Endothelial cell of umbilical vein (primary cell): ENCODE results near the gene LMF1. TPM values are rescaled to one million over a fixed set of nuclear protein-coding genes. Genes with fewer than 3 reads are reported as not detected.

Source experiments
- BruUV-seq: library from RNA; stranded (reverse); fragments of 400-500 nt; replicated peaks from 2 replicates; lab custom pipeline; 2021; lab: Mats Ljungman, UMichigan
- CTCF ChIA-PET: fragments of 300-600, 350-600 bp; sonication (Branson Sonifier 250); formaldehyde crosslinking; loops from one replicate; lab custom pipeline; 2021; ENCODE audit warnings: antibody characterized with exemption, inconsistent platforms; lab: Charles Lee
- POLR2A ChIA-PET: fragments of 300-600, 350-600 bp; sonication (Branson Sonifier 250); formaldehyde crosslinking; loops from one replicate; lab custom pipeline; 2021; ENCODE audit warnings: antibody characterized with exemption, inconsistent platforms; lab: Charles Lee
- DNase-seq: peaks from one replicate; pipeline ENCODE4 v3.0.0-alpha.2; 2011; ENCODE audit warnings: low read depth, low spot score
- FAIRE-seq: peaks from 2 replicates; lab custom pipeline; 2011; peaks lifted over from hg19 to GRCh38; lab: Jason Lieb, UNC
- H2AFZ ChIP-seq: 2 replicates; pipeline ENCODE4 v1.6.0; 2012; ENCODE audit warnings: low read depth, low read length, control low read depth, inconsistent platforms
- H3K27ac ChIP-seq: 2 replicates; pipeline ENCODE4 v1.5.1; 2011; ENCODE audit warnings: low read depth, mild to moderate bottlenecking, control low read depth, low read length, moderate library complexity; ENCODE audit not compliant: insufficient read depth
- H3K27me3 ChIP-seq, 2 experiments: 2 replicates each; pipeline versions ENCODE4 v1.6.0 to v1.6.1; 2011; ENCODE audit warnings: low read length in 2 of 2, mixed read lengths in 1 of 2; ENCODE audit not compliant: control insufficient read depth in 2 of 2, insufficient read depth in 2 of 2
- H3K36me3 ChIP-seq, 2 experiments: 2 replicates in 1 of 2; 3 replicates in 1 of 2; pipeline ENCODE4 v1.5.1; 2011; ENCODE audit warnings: low read length in 2 of 2, mild to moderate bottlenecking in 1 of 2, moderate library complexity in 1 of 2; ENCODE audit not compliant: control insufficient read depth in 2 of 2, insufficient read depth in 2 of 2; ENCODE audit errors: extremely low read depth in 1 of 2
- H3K4me1 ChIP-seq: 3 replicates; pipeline ENCODE4 v1.5.1; 2011; ENCODE audit warnings: mild to moderate bottlenecking, low read length; ENCODE audit not compliant: control insufficient read depth, insufficient read depth; ENCODE audit errors: extremely low read depth
- H3K4me2 ChIP-seq: 2 replicates; pipeline ENCODE4 v1.6.1; 2011; ENCODE audit warnings: low read length, control low read depth, mixed read lengths; ENCODE audit not compliant: insufficient read depth
- H3K4me3 ChIP-seq, 3 experiments: fragments of 200-600 bp in 1 of 3; sonication (generic), shearing (Covaris generic) in 1 of 3; replicated peaks in 1 of 3; 2 replicates each; pipeline ENCODE4 v1.5.1; 2011 to 2016; ENCODE audit warnings: control low read depth in 3 of 3, low read length in 3 of 3, mild to moderate bottlenecking in 2 of 3, inconsistent platforms in 1 of 3, low read depth in 1 of 3, moderate library complexity in 1 of 3; ENCODE audit not compliant: insufficient read depth in 1 of 3
- H3K79me2 ChIP-seq: 2 replicates; pipeline ENCODE4 v1.6.0; 2012; ENCODE audit warnings: low read length, inconsistent platforms; ENCODE audit not compliant: control insufficient read depth, insufficient read depth
- H3K9ac ChIP-seq: replicated peaks from 2 replicates; pipeline ENCODE3; 2011; ENCODE audit warnings: low read length, control low read depth; ENCODE audit not compliant: insufficient read depth; ENCODE audit errors: extremely low read depth
- H3K9me1 ChIP-seq: replicated peaks from 3 replicates; pipeline ENCODE4 v1.6.0; 2011; ENCODE audit warnings: mild to moderate bottlenecking, low read length; ENCODE audit not compliant: control insufficient read depth, insufficient read depth; ENCODE audit errors: extremely low read depth
- H3K9me3 ChIP-seq: replicated peaks from 2 replicates; pipeline ENCODE4 v1.5.1; 2012; ENCODE audit warnings: low read length, inconsistent platforms; ENCODE audit not compliant: control insufficient read depth, insufficient read depth
- H4K20me1 ChIP-seq: replicated peaks from 2 replicates; pipeline ENCODE3; 2011; ENCODE audit warnings: mild to moderate bottlenecking, low read length; ENCODE audit not compliant: control insufficient read depth, insufficient read depth; ENCODE audit errors: extremely low read depth
- EZH2 ChIP-seq: IDR thresholded peaks from 2 replicates; pipeline ENCODE4 v1.6.1; 2012; ENCODE audit warnings: borderline replicate concordance, low read depth, mild to moderate bottlenecking, moderate library complexity, low read length, inconsistent platforms; ENCODE audit not compliant: severe bottlenecking
- FOS ChIP-seq: IDR thresholded peaks from 2 replicates; pipeline ENCODE4 v1.6.1; 2011; ENCODE audit warnings: mild to moderate bottlenecking, low read length, moderate library complexity, borderline replicate concordance; ENCODE audit not compliant: insufficient read depth
- GATA2 ChIP-seq: IDR thresholded peaks from 2 replicates; pipeline ENCODE4 v1.7.0; 2011; ENCODE audit warnings: low read depth, mild to moderate bottlenecking, moderate library complexity, mixed read lengths, low read length; ENCODE audit not compliant: insufficient read length, insufficient read depth
- JUN ChIP-seq: IDR thresholded peaks from 2 replicates; pipeline ENCODE4 v1.6.1; 2011; ENCODE audit warnings: borderline replicate concordance, low read depth; ENCODE audit not compliant: insufficient read length, insufficient read depth
- MYC ChIP-seq: IDR thresholded peaks from one replicate; pipeline ENCODE4 v1.6.1; 2011; ENCODE audit warnings: mild to moderate bottlenecking, low read depth, low read length
- POLR2A ChIP-seq: IDR thresholded peaks from 2 replicates; pipeline ENCODE4 v1.6.1; 2012; ENCODE audit warnings: low read depth, mild to moderate bottlenecking, control low read depth, low read length
- POLR2AphosphoS5 ChIP-seq: IDR thresholded peaks from 2 replicates; pipeline ENCODE4 v1.6.1; 2012; ENCODE audit warnings: low read depth, mild to moderate bottlenecking, control low read depth, low read length, moderate library complexity; ENCODE audit not compliant: insufficient read depth
- dilution Hi-C: fragments of 300-500 bp; cut with MboI; formaldehyde crosslinking; loops from one replicate; pipeline ENCODE4 v1.15.0; 2019; ENCODE audit warnings: low sequenced_read_pairs; ENCODE audit not compliant: extremely low pct_ligation_motif_present
- intact Hi-C: fragments of 100-400 bp; cut with micrococcal nuclease; formaldehyde crosslinking; loops from one replicate; pipeline ENCODE4 v1.10.0; 2022
- polyA plus RNA-seq, 4 experiments: library from polyadenylated mRNA; depleted of rRNA in 3 of 4; stranded (reverse) in 3 of 4; unstranded in 1 of 4; fragments of >200 nt; gene quantifications; 2 replicates each; pipeline versions ENCODE4 v1.2.1 to v1.2.3, GENCODE V29; 2011 to 2012; ENCODE audit warnings: missing spikeins in 1 of 4
- total RNA-seq: library from RNA; stranded (reverse); gene quantifications from 2 replicates; pipeline ENCODE4 v1.2.3, GENCODE V29; 2021
- TF ChIP-seq, protein P1 (sequence below): IDR thresholded peaks from 2 replicates; pipeline ENCODE4 v1.6.1; 2011; ENCODE audit not compliant: insufficient read depth, insufficient read length
- TF ChIP-seq, protein P2 (sequence below), 2 donors: IDR thresholded peaks; 1 replicate in 1 of 2; 2 replicates in 1 of 2; pipeline ENCODE4 v1.5.1; 2011; ENCODE audit warnings: low read length in 2 of 2, mild to moderate bottlenecking in 2 of 2, moderate library complexity in 2 of 2, control low read depth in 1 of 2, inconsistent platforms in 1 of 2, low read depth in 1 of 2; ENCODE audit not compliant: insufficient read depth in 1 of 2; ENCODE audit errors: extremely low read depth in 1 of 2

LMF1 gene
- total and polyA plus RNA-seq, 2 donors (not counting 3 experiments of a cell fraction or from before 2014, with no cell fraction given), result 17.8 TPM

- H3K27ac ChIP-seq, result no peak overlapping the region
- ChIA-PET CTCF (no interaction called here), POLR2A (no interaction called here)
- no peak for TF ChIP-seq FOS
- TF ChIP-seq EZH2, result no peak
- TF ChIP-seq, protein P1, sequence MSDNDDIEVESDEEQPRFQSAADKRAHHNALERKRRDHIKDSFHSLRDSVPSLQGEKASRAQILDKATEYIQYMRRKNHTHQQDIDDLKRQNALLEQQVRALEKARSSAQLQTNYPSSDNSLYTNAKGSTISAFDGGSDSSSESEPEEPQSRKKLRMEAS, result no peak
- TF ChIP-seq JUN, result no peak
- TF ChIP-seq GATA2, result no peak
- no peak for TF ChIP-seq POLR2AphosphoS5
- no peak for TF ChIP-seq POLR2A
- no peak for TF ChIP-seq MYC
- TF ChIP-seq, protein P2, sequence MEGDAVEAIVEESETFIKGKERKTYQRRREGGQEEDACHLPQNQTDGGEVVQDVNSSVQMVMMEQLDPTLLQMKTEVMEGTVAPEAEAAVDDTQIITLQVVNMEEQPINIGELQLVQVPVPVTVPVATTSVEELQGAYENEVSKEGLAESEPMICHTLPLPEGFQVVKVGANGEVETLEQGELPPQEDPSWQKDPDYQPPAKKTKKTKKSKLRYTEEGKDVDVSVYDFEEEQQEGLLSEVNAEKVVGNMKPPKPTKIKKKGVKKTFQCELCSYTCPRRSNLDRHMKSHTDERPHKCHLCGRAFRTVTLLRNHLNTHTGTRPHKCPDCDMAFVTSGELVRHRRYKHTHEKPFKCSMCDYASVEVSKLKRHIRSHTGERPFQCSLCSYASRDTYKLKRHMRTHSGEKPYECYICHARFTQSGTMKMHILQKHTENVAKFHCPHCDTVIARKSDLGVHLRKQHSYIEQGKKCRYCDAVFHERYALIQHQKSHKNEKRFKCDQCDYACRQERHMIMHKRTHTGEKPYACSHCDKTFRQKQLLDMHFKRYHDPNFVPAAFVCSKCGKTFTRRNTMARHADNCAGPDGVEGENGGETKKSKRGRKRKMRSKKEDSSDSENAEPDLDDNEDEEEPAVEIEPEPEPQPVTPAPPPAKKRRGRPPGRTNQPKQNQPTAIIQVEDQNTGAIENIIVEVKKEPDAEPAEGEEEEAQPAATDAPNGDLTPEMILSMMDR (IDR thresholded peaks at IDR 0.05; ENCODE audit: extremely low read depth in 1 of 2, insufficient read depth in 1 of 2, low read depth in 1 of 2, low read length in 2 of 2), result no peak
- no peak overlapping the region for H3K9ac ChIP-seq
- no peaks in the 10 kb centered on the region for H3K36me3 ChIP-seq
- no peaks in the 10 kb centered on the region for H3K27me3 ChIP-seq
- H4K20me1 ChIP-seq, result no peaks in the 10 kb centered on the region
- no peak overlapping the region for H2AFZ ChIP-seq
- FAIRE-seq (no peak), DNase-seq (no peak)
- no peak overlapping the region for H3K4me2 ChIP-seq
- intact Hi-C loops, result no loop called here
- H3K4me3 ChIP-seq, result no peak overlapping the region
- no TSS peak for BruUV-seq
- no peaks in the 10 kb centered on the region for H3K4me1 ChIP-seq
- H3K79me2 ChIP-seq, result no peaks in the 10 kb centered on the region
- no peaks in the 10 kb centered on the region for H3K9me1 ChIP-seq
- no peaks in the 10 kb centered on the region for H3K9me3 ChIP-seq
- dilution Hi-C loops, result no loop called here
Observed at GRCh38 chr16:919658-920050, 51.1 kb downstream of the LMF1 start.
